ENCODE data around the gene GPR61. TPM values are rescaled to one million over a fixed set of nuclear protein-coding genes. Genes with fewer than 3 reads are reported as not detected.

GPR61 gene
- total RNA-seq, 4 donors from 2014 or later: 0.59 to 0.60 TPM; not detected in 2

DNA sequence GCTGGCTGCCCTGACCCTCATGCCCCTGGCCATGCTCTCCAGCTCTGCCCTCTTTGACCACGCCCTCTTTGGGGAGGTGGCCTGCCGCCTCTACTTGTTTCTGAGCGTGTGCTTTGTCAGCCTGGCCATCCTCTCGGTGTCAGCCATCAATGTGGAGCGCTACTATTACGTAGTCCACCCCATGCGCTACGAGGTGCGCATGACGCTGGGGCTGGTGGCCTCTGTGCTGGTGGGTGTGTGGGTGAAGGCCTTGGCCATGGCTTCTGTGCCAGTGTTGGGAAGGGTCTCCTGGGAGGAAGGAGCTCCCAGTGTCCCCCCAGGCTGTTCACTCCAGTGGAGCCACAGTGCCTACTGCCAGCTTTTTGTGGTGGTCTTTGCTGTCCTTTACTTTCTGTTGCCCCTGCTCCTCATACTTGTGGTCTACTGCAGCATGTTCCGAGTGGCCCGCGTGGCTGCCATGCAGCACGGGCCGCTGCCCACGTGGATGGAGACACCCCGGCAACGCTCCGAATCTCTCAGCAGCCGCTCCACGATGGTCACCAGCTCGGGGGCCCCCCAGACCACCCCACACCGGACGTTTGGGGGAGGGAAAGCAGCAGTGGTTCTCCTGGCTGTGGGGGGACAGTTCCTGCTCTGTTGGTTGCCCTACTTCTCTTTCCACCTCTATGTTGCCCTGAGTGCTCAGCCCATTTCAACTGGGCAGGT lies 3.8 kb downstream of the GPR61 start:
- no peak for TF ChIP-seq EP300 (IDR thresholded peaks at IDR 0.05)
- no peak for TF ChIP-seq POLR2A (IDR thresholded peaks at IDR 0.05)
- TF ChIP-seq, protein P1, sequence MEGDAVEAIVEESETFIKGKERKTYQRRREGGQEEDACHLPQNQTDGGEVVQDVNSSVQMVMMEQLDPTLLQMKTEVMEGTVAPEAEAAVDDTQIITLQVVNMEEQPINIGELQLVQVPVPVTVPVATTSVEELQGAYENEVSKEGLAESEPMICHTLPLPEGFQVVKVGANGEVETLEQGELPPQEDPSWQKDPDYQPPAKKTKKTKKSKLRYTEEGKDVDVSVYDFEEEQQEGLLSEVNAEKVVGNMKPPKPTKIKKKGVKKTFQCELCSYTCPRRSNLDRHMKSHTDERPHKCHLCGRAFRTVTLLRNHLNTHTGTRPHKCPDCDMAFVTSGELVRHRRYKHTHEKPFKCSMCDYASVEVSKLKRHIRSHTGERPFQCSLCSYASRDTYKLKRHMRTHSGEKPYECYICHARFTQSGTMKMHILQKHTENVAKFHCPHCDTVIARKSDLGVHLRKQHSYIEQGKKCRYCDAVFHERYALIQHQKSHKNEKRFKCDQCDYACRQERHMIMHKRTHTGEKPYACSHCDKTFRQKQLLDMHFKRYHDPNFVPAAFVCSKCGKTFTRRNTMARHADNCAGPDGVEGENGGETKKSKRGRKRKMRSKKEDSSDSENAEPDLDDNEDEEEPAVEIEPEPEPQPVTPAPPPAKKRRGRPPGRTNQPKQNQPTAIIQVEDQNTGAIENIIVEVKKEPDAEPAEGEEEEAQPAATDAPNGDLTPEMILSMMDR (IDR thresholded peaks at IDR 0.05): no peak
- Histone ChIP-seq H3K36me3 (no peaks in the 10 kb centered on the region), H3K9me3 (no peaks in the 10 kb centered on the region), H3K4me3 (no peak overlapping the region), H3K27ac (no peak overlapping the region), H3K4me1 (peaks cover 0 to 26% (median 7%) of the 10 kb centered on the region in 4 donors), H3K27me3 (no peaks in the 10 kb centered on the region)
- 87 to 88% methylated on average over 24 of the region's 24 CpGs for WGBS, 2 donors
- DNase-seq (ENCODE audit: low spot score in 2 of 2): no peak

DNA sequence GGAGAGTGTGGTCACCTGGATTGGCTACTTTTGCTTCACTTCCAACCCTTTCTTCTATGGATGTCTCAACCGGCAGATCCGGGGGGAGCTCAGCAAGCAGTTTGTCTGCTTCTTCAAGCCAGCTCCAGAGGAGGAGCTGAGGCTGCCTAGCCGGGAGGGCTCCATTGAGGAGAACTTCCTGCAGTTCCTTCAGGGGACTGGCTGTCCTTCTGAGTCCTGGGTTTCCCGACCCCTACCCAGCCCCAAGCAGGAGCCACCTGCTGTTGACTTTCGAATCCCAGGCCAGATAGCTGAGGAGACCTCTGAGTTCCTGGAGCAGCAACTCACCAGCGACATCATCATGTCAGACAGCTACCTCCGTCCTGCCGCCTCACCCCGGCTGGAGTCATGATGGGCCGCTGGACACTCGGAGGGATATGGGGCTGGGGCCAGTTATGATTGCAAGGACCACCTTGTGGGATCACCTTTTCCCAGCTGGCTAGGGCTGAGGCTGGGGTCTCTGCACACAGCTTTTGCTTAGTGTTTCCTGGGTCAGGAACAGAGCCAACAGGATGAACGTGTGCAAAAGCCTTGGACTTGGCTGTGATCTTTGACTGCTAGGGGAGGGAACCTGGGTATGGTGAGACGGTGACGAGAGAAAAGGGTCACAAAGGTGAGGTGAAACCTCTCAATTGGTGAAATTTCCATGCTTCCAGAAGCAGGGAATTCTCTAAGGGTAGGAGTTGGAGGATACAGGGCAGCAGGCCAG lies 4.5 kb downstream of the GPR61 start:
- TF ChIP-seq POLR2A (IDR thresholded peaks at IDR 0.05): no peak
- no peak for TF ChIP-seq EP300 (IDR thresholded peaks at IDR 0.05)
- TF ChIP-seq, protein P1 (IDR thresholded peaks at IDR 0.05): no peak
- Histone ChIP-seq H3K4me3 (no peak overlapping the region), H3K27me3 (no peaks in the 10 kb centered on the region), H3K27ac (no peak overlapping the region), H3K4me1 (peaks cover 0 to 26% (median 7%) of the 10 kb centered on the region in 4 donors), H3K9me3 (no peaks in the 10 kb centered on the region), H3K36me3 (no peaks in the 10 kb centered on the region)
- DNase-seq (ENCODE audit: low spot score in 2 of 2): no peak
- 65 to 66% methylated on average over 12 to 14 of the region's 14 CpGs for WGBS, 2 donors

DNA sequence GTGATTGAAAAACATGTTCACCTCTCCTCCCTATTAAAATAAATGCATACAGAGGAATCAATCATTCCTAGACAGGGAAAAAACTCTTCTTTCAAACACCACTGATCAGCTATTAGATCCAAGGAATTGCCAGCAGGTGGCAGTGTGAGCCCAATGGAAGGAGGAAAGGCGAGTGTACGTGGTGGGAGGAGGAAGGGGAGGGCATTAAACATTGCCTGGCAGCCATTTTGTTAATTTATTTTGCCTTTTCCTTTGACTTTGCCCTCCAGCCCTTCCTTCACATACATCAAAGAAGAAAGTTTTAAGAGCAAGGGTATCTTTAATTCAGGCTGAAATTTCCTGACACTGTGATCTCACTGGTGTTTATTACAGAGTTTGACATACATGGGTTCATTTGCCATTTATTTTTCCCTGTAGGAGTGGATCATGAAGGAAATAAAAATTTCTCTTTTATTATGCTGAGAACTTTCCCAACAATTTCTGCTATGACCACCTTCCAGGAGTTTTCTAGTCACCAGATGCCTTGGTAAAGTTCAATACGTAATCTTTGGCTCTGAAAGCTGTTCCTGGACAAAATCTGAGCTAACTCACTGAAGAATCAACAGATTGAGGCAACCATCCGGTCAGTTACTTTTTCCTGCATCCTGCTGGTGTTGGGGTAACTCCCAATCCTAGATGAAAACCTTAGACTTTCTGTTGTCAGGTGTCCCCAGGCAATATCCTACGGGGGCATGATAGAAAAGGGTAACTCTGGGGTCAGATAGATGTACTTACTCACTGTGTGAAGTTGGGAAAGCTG lies 6.8 kb downstream of the GPR61 start:
- H3K9me3 ChIP-seq: no peaks in the 10 kb centered on the region
- no peaks in the 10 kb centered on the region for H3K36me3 ChIP-seq
- TF ChIP-seq EP300 (IDR thresholded peaks at IDR 0.05): peak in 1 of 2 donors; percentile 56
- TF ChIP-seq POLR2A (IDR thresholded peaks at IDR 0.05): no peak
- TF ChIP-seq, protein P1 (IDR thresholded peaks at IDR 0.05): peak; percentile 70 to 93 (median 85)
- peaks cover 0 to 48% (median 10%) of the 10 kb centered on the region in 4 donors for H3K4me1 ChIP-seq
- DNase-seq (ENCODE audit: low spot score in 2 of 2): peak; percentile 85 to 99
- H3K4me3 ChIP-seq: peak overlapping the region in 3 of 4 donors; percentile 90 to 98 (median 91)
- H3K27ac ChIP-seq: peak overlapping the region; percentile 63 to 98 (median 98)
- 27 to 32% methylated on average over 5 of the region's 5 CpGs for WGBS, 2 donors
- H3K27me3 ChIP-seq: no peaks in the 10 kb centered on the region

DNA sequence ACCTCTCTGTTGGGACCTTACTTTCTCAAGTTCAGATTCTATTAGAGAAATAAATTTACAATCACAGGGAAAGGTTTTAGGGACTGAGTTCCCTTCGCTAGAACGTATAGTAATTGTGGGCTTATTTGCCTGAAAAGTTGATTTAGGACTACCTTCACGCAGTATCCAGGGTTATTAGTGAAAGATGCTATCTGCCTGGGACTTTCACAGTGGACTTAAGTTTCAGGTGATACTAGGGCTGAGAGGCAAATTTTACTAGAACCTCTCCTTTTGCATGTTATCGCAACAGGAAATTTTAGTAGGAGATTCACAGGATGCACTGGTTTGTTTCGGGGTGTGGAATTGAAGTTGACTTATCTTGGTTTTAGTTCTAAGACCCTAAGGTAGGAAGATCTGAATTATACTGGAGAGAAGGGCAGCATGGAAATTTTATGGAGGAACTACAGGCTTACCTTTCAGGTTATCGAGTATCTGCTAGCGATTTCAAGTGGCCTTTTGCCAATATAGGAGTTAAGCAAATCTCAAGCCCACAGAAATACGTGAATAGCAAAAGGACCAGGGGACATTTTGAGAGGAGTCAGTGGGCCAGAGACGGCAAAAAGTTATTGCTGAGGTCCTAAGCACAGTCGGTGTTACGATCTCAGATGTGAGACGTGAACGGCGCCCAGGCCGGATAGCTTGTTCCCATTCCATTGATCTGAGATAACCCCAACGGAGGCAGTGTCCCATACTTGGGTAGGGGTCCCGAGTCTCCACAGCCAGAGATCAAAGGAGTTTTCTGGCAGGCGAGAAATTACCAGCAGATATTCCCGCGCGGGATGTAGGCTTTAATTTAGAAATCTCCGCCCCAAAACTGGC lies 8.0 kb downstream of the GPR61 start:
- peak in 1 of 2 donors; percentile 26 for DNase-seq (ENCODE audit: low spot score in 2 of 2)
- peaks cover 0 to 54% (median 10%) of the 10 kb centered on the region in 4 donors for H3K4me1 ChIP-seq
- no peaks in the 10 kb centered on the region for H3K36me3 ChIP-seq
- H3K27me3 ChIP-seq: no peaks in the 10 kb centered on the region
- H3K4me3 ChIP-seq: peak overlapping the region; percentile 87 to 98 (median 90)
- peak overlapping the region; percentile 87 to 98 (median 98) for H3K27ac ChIP-seq
- no peaks in the 10 kb centered on the region for H3K9me3 ChIP-seq
- TF ChIP-seq, protein P1 (IDR thresholded peaks at IDR 0.05): no peak
- no peak for TF ChIP-seq EP300 (IDR thresholded peaks at IDR 0.05)
- 9 to 12% methylated on average over 22 of the region's 22 CpGs for whole genome bisulfite sequencing, 2 donors

Measured in tibial nerve (tissue), 4 donors.